Germinal center (tissue), 1 donor: Measurements from ENCODE around the gene ARHGAP6.
"Not testable (repeated sequence)": the region's sequence is repeated elsewhere in the genome, so short reads cannot be mapped to it uniquely, and the experiment has no call there.

Experiments
- DNase-seq: peaks from one replicate; pipeline ENCODE4 v3.0.0; 2012; ENCODE audit warnings: mixed read lengths, low spot score

Gene ARHGAP6

GRCh38 chrX:11532291-11533078 lies 133.2 kb downstream of the ARHGAP6 start:
- DNase-seq = no peak

- no peak for DNase-seq
Observed at GRCh38 chrX:11531226-11531625, 134.5 kb downstream of the ARHGAP6 start.

GRCh38 chrX:11530621-11531020 lies 135.1 kb downstream of the ARHGAP6 start:
- no peak for DNase-seq

- no peak for DNase-seq
Observed at GRCh38 chrX:11528623-11529022, 137.1 kb downstream of the ARHGAP6 start.

GRCh38 chrX:11525685-11526084 lies 140.0 kb downstream of the ARHGAP6 start:
- no peak for DNase-seq

GRCh38 chrX:11519234-11519633 lies 146.5 kb downstream of the ARHGAP6 start:
- not testable (repeated sequence) for DNase-seq

- DNase-seq = no peak
Observed at GRCh38 chrX:11509786-11510185, 155.9 kb downstream of the ARHGAP6 start.

- no peak for DNase-seq
Observed at GRCh38 chrX:11504234-11504633, 161.5 kb downstream of the ARHGAP6 start.

- DNase-seq = no peak
Observed at GRCh38 chrX:11499076-11500044, 166.4 kb downstream of the ARHGAP6 start.

- DNase-seq = not testable (repeated sequence)
Observed at GRCh38 chrX:11491375-11491774, 174.3 kb downstream of the ARHGAP6 start.

GRCh38 chrX:11484290-11484689 lies 181.4 kb downstream of the ARHGAP6 start:
- DNase-seq = no peak

GRCh38 chrX:11481035-11481434 lies 184.7 kb downstream of the ARHGAP6 start:
- no peak for DNase-seq

GRCh38 chrX:11480626-11481025 lies 185.1 kb downstream of the ARHGAP6 start:
- no peak for DNase-seq

- DNase-seq = no peak
Observed at GRCh38 chrX:11478911-11479310, 186.8 kb downstream of the ARHGAP6 start.

- no peak for DNase-seq
Observed at GRCh38 chrX:11478026-11478425, 187.7 kb downstream of the ARHGAP6 start.

GRCh38 chrX:11474576-11474975 lies 191.1 kb downstream of the ARHGAP6 start:
- DNase-seq = no peak

GRCh38 chrX:11474021-11474420 lies 191.7 kb downstream of the ARHGAP6 start:
- no peak for DNase-seq

GRCh38 chrX:11472879-11473278 lies 192.8 kb downstream of the ARHGAP6 start:
- no peak for DNase-seq

GRCh38 chrX:11472381-11472780 lies 193.3 kb downstream of the ARHGAP6 start:
- no peak for DNase-seq

GRCh38 chrX:11470250-11470974 lies 195.3 kb downstream of the ARHGAP6 start:
- no peak for DNase-seq

GRCh38 chrX:11465648-11466411 lies 199.9 kb downstream of the ARHGAP6 start:
- no peak for DNase-seq
